ENCODE data around the gene ARSK. TPM values are rescaled to one million over a fixed set of nuclear protein-coding genes. Genes with fewer than 3 reads are reported as not detected.

ARSK gene
- total and polyA plus RNA-seq, 7 donors = 0.60 to 13.3 (median 6.7) TPM

DNA sequence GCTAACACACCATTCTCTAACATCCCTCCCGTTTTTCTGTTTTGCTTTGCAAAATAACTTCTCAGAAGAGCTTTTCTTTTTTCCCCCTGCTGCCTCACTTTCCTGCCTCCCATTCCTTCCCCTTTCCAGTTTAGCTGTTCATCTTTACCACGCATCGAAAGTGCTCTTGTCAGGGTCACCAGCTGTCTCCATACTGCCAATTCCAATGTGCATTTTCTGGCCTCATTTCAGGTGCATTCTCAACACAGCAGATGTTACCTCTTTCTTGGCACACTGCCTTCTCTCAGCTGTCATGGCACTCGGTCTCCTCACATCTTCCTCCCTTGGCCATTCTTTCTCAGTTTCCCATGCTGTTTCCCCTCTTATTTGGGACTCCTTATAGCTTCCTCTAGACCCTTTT is 9.5 kb downstream of the ARSK start:
- Histone ChIP-seq H3K9me3 (no peaks in the 10 kb centered on the region), H3K27ac (no peak overlapping the region), H3K27me3 (no peaks in the 10 kb centered on the region), H3K4me1 (no peaks in the 10 kb centered on the region), H3K4me3 (no peak overlapping the region), H3K36me3 (peaks cover 0 to 24% (median 2%) of the 10 kb centered on the region in 4 donors)
- TF ChIP-seq POLR2AphosphoS5 (IDR thresholded peaks at IDR 0.05) = no peak
- TF ChIP-seq POLR2A (IDR thresholded peaks at IDR 0.05) = no peak
- TF ChIP-seq, protein P1, sequence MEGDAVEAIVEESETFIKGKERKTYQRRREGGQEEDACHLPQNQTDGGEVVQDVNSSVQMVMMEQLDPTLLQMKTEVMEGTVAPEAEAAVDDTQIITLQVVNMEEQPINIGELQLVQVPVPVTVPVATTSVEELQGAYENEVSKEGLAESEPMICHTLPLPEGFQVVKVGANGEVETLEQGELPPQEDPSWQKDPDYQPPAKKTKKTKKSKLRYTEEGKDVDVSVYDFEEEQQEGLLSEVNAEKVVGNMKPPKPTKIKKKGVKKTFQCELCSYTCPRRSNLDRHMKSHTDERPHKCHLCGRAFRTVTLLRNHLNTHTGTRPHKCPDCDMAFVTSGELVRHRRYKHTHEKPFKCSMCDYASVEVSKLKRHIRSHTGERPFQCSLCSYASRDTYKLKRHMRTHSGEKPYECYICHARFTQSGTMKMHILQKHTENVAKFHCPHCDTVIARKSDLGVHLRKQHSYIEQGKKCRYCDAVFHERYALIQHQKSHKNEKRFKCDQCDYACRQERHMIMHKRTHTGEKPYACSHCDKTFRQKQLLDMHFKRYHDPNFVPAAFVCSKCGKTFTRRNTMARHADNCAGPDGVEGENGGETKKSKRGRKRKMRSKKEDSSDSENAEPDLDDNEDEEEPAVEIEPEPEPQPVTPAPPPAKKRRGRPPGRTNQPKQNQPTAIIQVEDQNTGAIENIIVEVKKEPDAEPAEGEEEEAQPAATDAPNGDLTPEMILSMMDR (IDR thresholded peaks at IDR 0.05) = no peak
- no peak for TF ChIP-seq EP300 (IDR thresholded peaks at IDR 0.05)
- WGBS, 2 donors = 66 to 71% methylated on average over 4 of the region's 4 CpGs
- intact Hi-C loops (cut with DNase I) = no loop called here
- no peak for DNase-seq

DNA sequence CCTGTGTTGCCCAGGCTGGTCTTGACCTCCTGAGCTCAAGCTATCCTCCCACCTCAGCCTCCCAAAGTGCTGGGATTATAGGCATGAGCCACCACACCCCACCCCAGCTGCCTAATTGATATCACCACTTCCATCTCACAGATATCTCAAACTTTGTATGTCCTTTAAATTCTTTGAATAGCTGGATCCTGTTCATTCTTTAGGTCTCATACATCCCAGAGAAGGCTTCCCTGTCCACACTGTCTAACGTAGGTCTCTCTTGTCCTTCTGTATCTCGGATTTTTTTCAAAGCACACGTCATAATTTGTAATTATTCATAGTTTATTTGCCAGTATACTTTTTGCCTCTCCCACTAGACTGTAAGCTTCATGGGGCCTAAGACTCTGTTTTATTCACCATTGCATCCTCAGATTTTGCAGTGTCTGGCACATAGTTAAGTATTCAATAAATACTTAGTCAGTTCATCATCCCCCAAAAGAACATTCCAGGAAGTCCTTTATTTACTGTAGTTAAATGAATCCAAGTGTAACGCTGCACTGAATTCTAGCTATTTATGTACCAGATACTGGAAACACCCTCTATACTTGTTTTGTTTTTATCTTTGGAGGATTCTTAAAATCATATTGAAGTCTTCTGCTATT is 10.5 kb downstream of the ARSK start:
- no peaks in the 10 kb centered on the region for H3K4me1 ChIP-seq
- TF ChIP-seq EP300 (IDR thresholded peaks at IDR 0.05) (no peak), POLR2AphosphoS5 (IDR thresholded peaks at IDR 0.05) (no peak), POLR2A (IDR thresholded peaks at IDR 0.05) (no peak)
- TF ChIP-seq, protein P1 (IDR thresholded peaks at IDR 0.05) = no peak
- no peak overlapping the region for H3K4me3 ChIP-seq
- H3K27me3 ChIP-seq = no peaks in the 10 kb centered on the region
- H3K36me3 ChIP-seq = peaks cover 0 to 33% (median 2%) of the 10 kb centered on the region in 4 donors
- WGBS, 2 donors = 88 to 89% methylated on average over 4 of the region's 4 CpGs
- intact Hi-C loops (cut with DNase I) = no loop called here
- H3K9me3 ChIP-seq = no peaks in the 10 kb centered on the region
- DNase-seq = no peak
- H3K27ac ChIP-seq = no peak overlapping the region

DNA sequence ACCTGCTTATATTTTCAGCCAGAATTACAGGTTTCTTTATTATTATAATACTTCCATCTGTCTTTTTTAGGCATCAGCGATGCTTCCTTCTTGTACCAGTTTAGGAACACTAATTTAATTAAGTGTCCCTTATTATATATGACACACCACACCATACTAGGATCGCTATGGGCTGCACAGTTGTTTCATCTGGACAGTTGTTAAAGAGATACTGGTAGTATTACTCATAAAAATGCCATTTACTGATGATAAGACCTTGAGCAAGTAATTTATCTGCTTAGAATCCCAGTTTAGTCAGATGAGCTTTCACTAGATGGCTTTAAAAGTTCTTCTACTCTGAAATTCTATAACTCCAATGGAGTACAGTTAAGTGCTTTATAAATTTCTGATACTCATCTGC is 17.1 kb downstream of the ARSK start:
- H3K27ac ChIP-seq = no peak overlapping the region
- H3K4me1 ChIP-seq = no peaks in the 10 kb centered on the region
- no peak overlapping the region for H3K4me3 ChIP-seq
- H3K36me3 ChIP-seq = peaks cover 0 to 31% (median 2%) of the 10 kb centered on the region in 4 donors
- H3K27me3 ChIP-seq = no peaks in the 10 kb centered on the region
- H3K9me3 ChIP-seq = peaks cover 0 to 2% (median 0%) of the 10 kb centered on the region in 4 donors
- 95 to 96% methylated on average over 2 of the region's 2 CpGs for WGBS, 2 donors
- no peak for DNase-seq
- intact Hi-C loops (cut with DNase I) = no loop called here
- TF ChIP-seq POLR2A (IDR thresholded peaks at IDR 0.05) (no peak), EP300 (IDR thresholded peaks at IDR 0.05) (no peak), POLR2AphosphoS5 (IDR thresholded peaks at IDR 0.05) (no peak)
- TF ChIP-seq, protein P1 (IDR thresholded peaks at IDR 0.05) = no peak

DNA sequence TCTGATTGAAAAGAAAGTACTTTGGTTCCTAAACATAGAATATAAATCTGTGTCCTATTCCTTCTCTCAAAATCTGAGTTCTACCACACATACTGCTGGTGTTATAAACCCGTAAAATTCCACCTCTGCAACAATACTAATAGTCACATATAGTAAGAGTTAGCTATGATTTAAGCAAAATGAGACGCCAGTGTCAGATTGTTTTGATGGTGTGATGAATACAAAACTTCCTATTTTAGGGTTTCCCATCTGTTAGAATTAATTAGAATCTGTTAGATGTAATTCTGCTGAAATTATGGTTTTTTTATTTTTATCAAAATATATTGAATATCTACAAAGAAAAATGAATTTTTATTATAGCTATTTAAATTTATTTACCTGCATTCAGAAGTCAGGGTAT is 26.7 kb downstream of the ARSK start:
- intact Hi-C loops (cut with DNase I) = no loop called here
- Histone ChIP-seq H3K36me3 (peaks cover 0 to 8% (median 0%) of the 10 kb centered on the region in 4 donors), H3K27ac (no peak overlapping the region), H3K9me3 (no peaks in the 10 kb centered on the region), H3K27me3 (no peaks in the 10 kb centered on the region), H3K4me1 (no peaks in the 10 kb centered on the region), H3K4me3 (no peak overlapping the region)
- no peak for DNase-seq
- 93 to 96% methylated on average over 2 of the region's 2 CpGs for WGBS, 2 donors
- TF ChIP-seq POLR2AphosphoS5 (IDR thresholded peaks at IDR 0.05) = no peak

DNA sequence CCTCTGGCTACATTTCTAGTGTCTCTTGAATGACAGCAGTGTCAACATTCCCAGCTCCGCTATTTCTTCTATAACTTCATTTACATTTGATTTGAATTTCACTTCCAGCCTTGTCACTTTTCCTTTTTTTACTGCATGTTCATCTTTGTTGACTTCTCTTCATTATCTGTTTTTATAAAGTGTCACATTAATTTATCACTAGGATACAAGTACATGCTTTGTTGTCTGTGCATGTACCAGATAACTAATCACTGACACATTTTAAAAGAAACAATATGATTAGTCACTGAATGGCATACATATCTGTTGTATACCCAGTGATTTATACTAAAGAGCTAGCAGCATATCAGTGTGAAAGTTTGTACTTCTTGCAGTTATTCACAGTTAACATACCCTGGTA is 29.1 kb downstream of the ARSK start:
- H3K9me3 ChIP-seq = no peaks in the 10 kb centered on the region
- no peak overlapping the region for H3K27ac ChIP-seq
- no peaks in the 10 kb centered on the region for H3K27me3 ChIP-seq
- intact Hi-C loops (cut with DNase I) = no loop called here
- WGBS, 2 donors = 99 to 100% methylated on average over 1 of the region's 1 CpG
- peaks cover 0 to 8% (median 0%) of the 10 kb centered on the region in 4 donors for H3K36me3 ChIP-seq
- TF ChIP-seq POLR2A (IDR thresholded peaks at IDR 0.05) (no peak), EP300 (IDR thresholded peaks at IDR 0.05) (no peak), POLR2AphosphoS5 (IDR thresholded peaks at IDR 0.05) (no peak)
- TF ChIP-seq, protein P1 (IDR thresholded peaks at IDR 0.05) = no peak
- H3K4me3 ChIP-seq = no peak overlapping the region
- no peak for DNase-seq
- H3K4me1 ChIP-seq = no peaks in the 10 kb centered on the region

Data from sigmoid colon (tissue), 7 donors.